NCI-H2227 (cell line): ENCODE measurements around the gene ZPLD1.

Experiments
- DNase-seq: peaks from one replicate; lab custom pipeline; 2025; ENCODE audit not compliant: unreplicated experiment; lab: John Stamatoyannopoulos, UW

ZPLD1 gene

GRCh38 chr3:102434715-102435114 lies at the start of gene ZPLD1:
Gene ZPLD1, plus strand, starts transcription at chr3:102435015. Its CDS starts 3,473 bp downstream, at chr3:102438488.
- no peak for DNase-seq

GRCh38 chr3:102390171-102390864 lies 44.5 kb upstream of the ZPLD1 start:
- DNase-seq: no peak

- no peak for DNase-seq
These were observed 43.9 kb upstream of the ZPLD1 start for GRCh38 chr3:102390916-102391315.

- DNase-seq: no peak
These were observed 43.3 kb upstream of the ZPLD1 start for GRCh38 chr3:102391491-102391890.

- no peak for DNase-seq
These were observed 40.3 kb upstream of the ZPLD1 start for GRCh38 chr3:102394517-102394916.

GRCh38 chr3:102398176-102398575 lies 36.6 kb upstream of the ZPLD1 start:
- no peak for DNase-seq

- DNase-seq: no peak
These were observed 36.1 kb upstream of the ZPLD1 start for GRCh38 chr3:102398666-102399065.

- no peak for DNase-seq
These were observed 34.7 kb upstream of the ZPLD1 start for GRCh38 chr3:102400142-102400541.

- no peak for DNase-seq
These were observed 34.0 kb upstream of the ZPLD1 start for GRCh38 chr3:102400766-102401165.

- no peak for DNase-seq
These were observed 24.2 kb upstream of the ZPLD1 start for GRCh38 chr3:102410616-102411015.

GRCh38 chr3:102415553-102415952 lies 19.3 kb upstream of the ZPLD1 start:
- DNase-seq: no peak

GRCh38 chr3:102419786-102420185 lies 15.0 kb upstream of the ZPLD1 start:
- DNase-seq: no peak

- no peak for DNase-seq
These were observed 7.0 kb downstream of the ZPLD1 start for GRCh38 chr3:102441832-102442231.

GRCh38 chr3:102443021-102443420 lies 8.2 kb downstream of the ZPLD1 start:
- DNase-seq: no peak

GRCh38 chr3:102444101-102444500 lies 9.3 kb downstream of the ZPLD1 start:
- DNase-seq: no peak

GRCh38 chr3:102447272-102447671 lies 12.5 kb downstream of the ZPLD1 start:
- no peak for DNase-seq

GRCh38 chr3:102449341-102449740 lies 14.5 kb downstream of the ZPLD1 start:
- DNase-seq: no peak

- DNase-seq: no peak
These were observed 15.1 kb downstream of the ZPLD1 start for GRCh38 chr3:102449930-102450329.

- no peak for DNase-seq
These were observed 16.2 kb downstream of the ZPLD1 start for GRCh38 chr3:102450976-102451375.

GRCh38 chr3:102451543-102451942 lies 16.7 kb downstream of the ZPLD1 start:
- no peak for DNase-seq

GRCh38 chr3:102454181-102454580 lies 19.4 kb downstream of the ZPLD1 start:
- DNase-seq: no peak

GRCh38 chr3:102457644-102458043 lies 22.8 kb downstream of the ZPLD1 start:
- peak; percentile 75 for DNase-seq

- no peak for DNase-seq
These were observed 25.8 kb downstream of the ZPLD1 start for GRCh38 chr3:102460579-102460978.
